SK-N-DZ (cell line): ENCODE data around the gene GPSM1.

ENCODE experiments used
- DNase-seq: peaks from one replicate; pipeline ENCODE4 v3.0.0-alpha.2; 2015; ENCODE audit warnings: low spot score

Gene GPSM1

GRCh38 chr9:136304981-136305380 lies 22.4 kb upstream of the GPSM1 start:
- no peak for DNase-seq

- DNase-seq = no peak
These were observed 21.5 kb upstream of the GPSM1 start for GRCh38 chr9:136305804-136306203.

DNA sequence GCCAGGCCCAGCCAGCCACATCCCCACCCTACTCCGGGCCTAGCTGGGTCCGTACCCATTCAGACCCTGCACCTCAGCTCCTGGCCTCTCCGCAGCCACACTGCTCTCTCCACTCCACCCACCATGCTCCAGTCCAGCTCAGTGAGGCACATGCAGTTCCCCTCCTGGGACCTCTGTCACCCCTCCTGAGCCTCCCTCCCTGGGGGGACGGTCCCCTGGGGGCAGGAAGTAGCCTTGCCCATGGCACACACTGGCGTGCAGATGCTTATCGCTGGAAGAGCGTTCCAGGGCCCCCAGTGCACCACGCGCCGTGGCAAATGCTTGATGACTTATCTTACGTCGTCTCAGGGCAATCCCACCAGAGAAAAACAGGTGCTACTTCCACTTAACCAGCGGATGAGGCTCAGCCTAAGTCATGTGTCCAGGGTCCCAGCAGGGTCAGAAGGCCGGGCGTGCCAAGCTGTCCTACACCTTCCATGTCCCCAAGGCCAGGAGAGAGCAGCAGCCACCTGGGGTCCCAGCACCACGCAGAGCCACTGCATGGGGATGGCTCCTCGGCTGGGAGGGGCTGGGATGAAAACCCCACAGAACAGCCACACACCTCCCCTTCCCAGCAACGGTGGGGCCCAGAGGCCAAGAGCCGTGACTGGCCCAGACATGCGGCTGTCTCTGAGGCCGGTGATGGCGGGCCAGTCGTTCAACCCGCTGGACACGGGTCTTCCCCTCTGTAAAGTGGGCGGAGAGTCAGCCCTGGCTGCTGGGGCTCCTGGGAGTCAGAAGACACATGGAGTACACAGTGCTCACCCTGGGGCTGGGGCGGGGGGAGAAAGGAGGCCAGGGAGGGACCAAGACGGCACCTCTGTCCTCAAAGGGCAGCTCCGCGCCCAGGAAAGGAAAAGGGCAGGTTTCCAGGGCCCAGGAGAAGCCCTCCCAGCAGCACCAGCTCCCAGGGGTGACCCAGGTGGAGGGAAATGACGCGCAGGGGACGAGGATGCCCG lies 20.8 kb upstream of the GPSM1 start:
- DNase-seq = no peak

DNA sequence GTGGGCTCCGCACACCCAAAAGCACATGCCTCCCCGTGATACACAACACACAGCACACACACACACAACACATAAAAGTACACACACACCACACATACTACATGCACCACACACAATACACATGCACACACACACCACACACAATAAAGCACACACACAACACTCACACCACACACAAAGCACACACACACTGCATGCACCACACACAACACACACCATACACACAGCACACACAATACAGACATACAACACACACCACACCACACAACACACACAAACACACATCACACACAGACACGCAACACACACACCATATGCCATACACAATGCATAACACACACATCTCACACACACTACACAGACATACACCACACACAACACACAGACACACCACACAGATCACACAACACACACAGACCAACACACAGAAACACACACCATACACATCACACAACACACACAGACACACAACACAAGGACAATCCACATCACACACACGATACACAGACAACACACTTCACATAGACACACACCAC lies 20.1 kb upstream of the GPSM1 start:
- DNase-seq = no peak

DNA sequence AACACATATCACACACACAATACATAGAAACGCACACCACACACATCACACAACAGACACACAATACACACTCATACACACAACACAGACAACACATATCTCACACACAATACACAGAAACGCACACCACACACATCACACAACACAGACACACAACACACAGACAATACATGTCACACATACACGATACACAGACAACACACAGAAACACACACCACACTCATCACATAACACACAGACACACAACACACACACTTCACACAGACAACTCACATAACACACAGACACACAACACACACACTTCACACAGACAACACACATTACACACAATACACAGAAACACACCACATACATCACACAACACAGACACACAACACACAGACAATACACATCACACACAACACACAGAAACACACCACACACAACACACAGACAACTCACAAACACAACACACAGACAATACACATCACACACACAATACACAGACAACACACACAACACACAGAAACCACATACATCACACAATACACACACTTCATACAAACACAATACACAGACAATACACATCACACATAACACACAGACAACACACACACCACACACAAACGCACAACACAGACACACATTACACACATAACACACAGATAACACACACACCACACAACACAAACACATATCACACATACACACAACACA lies 19.2 kb upstream of the GPSM1 start:
- DNase-seq = no peak

DNA sequence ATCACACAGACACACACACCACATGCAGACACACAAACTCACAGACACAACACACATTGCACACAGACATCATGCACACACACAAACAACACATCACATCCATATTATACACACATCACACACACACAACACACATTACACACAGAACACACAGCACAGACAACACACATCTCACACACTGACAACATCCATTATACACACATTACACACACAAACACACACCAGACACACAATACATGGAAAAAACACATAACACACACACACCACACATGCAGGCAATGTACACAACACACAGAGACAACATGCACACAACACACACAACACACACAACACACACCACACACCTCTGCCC lies 18.7 kb upstream of the GPSM1 start:
- no peak for DNase-seq

DNA sequence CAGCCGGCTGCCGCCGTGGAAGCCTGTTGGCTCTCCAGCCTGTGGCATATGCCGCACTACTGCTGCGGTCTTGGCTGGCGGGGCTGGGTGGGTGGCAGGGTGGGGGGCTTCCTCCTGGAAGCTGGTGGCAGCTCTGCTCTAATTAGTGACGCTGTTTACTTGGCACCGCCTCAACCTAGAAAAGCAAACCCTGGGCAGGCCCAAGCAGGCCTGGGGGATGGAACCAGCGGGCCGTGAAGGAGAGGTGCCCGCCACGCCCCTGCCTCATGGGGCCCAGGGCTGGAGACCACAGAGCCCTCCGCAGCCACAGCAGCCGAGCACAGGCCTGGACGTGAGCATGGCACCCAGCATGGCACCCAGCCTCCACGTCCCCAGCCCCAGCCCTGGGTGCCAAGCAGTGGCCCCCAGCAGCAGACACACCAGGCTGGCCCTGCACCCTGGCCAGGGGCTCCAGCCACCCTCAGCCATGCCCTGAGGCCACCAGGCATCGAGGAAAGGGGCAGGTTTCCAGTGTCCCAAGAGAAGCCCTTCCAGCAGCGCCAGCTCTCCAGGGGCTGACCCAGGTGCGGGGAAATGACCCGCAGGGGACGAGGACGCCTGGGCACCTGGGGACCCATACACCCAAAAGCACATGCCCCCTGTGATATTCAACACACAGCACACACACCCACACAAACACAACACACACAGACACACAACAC lies 18.1 kb upstream of the GPSM1 start:
- DNase-seq = no peak

DNA sequence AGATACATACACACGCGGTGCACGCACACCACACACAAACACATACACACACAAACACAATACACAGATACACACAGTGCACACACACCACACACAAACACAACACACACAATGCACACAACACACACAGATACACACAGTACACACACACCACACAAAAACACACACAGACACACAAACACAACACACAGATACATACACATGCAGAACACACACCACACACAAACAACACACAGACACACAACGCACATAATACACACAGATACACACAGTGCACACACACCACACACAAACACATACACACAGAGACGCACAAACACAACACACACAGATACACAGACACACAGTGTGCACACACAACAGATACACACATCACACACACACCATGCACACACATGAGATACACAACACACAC lies 17.5 kb upstream of the GPSM1 start:
- DNase-seq = no peak

GRCh38 chr9:136310273-136311030 lies 16.9 kb upstream of the GPSM1 start:
- no peak for DNase-seq

DNA sequence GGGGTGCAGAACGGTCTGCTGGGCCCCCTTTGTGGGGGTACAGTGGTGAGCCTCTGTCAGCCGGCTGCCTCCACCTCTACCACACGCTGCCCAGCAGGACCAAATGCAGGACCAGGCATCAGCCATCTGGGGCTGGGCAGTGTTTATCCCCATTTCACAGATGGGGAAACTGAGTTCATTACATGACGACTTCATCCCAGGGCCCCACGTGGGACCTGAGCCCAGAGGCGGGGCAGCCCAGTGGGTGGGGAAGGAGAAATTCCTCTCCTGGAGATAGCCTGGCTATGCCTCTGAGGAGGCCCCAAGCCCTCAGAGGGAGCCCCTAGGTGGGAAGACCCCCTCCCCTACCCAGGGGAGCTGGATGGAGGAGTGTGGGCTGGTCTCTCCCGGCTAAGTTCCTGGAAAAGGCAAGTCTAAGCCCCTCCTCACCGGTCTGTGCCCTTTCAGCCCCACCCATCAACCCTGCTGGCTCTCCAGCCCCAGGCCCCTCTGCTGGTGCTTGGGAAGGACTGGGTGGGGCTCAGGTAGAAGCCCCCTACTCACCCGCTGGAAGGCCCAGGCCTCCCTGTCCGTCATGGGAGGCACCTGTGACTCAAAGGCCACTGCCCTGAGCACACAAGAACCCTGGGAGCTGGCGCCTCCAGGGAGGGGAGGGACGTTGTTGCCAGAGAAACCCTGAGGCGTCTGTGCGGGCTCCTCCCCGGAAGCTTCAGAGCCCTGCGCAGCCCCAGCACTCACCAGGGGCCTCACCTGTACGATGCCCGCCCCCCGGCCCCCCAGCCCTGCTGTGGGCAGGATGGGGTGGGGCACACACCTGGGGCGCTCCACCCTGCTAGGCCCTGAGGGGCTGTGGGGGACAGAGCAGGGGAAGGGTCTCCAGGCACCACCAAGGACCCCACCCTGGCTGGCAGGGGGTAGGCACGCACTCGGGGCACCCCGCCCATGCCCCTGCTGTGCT lies 16.0 kb upstream of the GPSM1 start:
- DNase-seq = no peak

DNA sequence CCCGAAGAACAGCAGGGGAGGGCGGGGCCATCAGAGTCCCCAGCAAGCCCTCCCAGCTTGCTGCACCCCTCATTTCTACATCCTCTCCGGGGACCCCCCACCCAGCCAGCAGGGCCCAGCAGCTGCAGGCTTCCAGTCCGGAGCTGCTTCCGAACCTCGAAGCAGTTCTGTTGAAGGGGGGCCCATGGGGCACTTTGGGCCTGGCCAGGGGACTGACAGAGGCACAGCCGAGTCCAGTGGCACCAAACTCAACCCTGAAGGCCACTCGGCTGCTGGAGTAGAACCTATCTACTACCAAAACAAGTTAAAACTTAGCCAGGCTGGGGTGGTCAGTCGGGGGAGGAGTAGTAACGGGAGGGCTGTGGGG lies 15.3 kb upstream of the GPSM1 start:
- no peak for DNase-seq

DNA sequence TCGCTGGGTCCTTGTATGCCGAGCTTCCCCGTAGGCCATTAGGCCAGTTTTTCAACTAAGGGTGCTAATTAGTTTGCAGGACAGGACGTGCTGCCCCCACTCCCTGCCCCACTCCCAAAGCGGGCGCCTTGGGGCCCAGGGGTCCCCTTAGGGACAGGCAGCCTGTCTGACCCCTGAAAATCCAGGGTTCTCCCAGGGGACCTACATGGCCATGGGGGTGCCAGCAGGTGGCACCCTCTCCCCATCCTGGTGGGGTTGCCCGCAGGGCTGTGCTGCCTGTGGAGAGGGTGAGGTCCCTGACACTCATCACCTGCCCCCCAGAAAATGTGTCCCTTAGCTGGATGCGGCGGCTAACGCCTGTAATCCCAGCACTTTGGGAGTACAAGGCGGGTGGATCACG lies 14.9 kb upstream of the GPSM1 start:
- no peak for DNase-seq

GRCh38 chr9:136313111-136314055 lies 14.0 kb upstream of the GPSM1 start:
- no peak for DNase-seq

GRCh38 chr9:136314056-136314416 lies 13.3 kb upstream of the GPSM1 start:
- no peak for DNase-seq

DNA sequence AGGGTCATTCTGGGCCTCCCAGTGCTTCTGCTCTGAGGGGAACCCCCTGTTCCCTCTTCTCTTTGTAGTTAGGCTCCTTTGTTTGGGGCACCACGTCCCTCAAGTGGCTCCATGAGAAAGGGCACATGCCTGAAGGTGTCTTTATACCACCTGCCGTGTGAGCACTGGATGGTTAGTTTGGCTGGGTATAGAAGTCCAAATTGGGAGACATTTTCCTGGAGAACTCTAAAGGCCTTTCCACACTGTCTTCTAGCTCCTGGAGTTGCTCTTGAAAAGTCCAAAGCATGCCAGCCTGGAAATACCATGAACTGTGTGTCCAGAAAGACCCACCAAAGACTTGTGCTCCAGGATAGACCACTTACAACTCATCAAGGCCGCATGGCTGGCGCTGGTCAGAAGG lies 12.4 kb upstream of the GPSM1 start:
- DNase-seq = no peak

GRCh38 chr9:136316271-136316751 lies 11.0 kb upstream of the GPSM1 start:
- DNase-seq = no peak

DNA sequence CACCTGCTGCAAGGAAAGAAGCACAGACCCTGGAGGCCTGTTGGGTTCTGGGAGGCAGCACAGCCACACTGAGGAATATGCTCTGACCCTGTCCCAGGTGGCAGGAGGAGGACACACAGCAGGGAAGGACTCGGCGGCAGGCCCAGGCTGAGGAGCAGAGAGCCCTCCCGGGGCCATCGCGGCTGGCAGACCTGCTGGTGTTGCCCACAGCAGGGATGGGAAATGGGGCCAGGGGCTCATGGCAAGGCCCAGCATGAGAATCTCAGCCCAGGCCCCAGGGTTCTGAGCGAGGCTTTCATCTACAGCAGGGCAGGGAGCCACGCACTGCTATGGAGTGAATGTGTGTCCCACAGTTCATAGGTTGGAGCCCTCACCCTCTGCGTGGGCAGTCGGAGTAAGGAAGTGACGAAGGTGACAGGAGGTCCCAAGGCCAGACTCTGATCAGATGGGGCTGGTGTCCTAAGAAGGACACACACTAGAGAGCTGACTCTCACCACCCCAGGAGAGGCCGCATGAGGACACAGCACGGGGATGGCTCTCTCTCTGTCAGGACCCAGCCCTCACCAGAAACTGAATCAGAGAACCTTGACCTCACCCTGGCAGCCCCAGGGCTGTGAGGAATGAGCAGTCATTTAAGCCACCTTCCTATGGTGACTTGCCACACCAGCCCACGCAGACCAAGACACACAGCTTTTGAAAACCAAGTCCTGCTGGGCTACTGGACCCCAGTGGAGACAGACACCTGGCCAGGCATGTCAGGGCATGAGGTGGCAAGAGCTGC lies 10.3 kb upstream of the GPSM1 start:
- no peak for DNase-seq

DNA sequence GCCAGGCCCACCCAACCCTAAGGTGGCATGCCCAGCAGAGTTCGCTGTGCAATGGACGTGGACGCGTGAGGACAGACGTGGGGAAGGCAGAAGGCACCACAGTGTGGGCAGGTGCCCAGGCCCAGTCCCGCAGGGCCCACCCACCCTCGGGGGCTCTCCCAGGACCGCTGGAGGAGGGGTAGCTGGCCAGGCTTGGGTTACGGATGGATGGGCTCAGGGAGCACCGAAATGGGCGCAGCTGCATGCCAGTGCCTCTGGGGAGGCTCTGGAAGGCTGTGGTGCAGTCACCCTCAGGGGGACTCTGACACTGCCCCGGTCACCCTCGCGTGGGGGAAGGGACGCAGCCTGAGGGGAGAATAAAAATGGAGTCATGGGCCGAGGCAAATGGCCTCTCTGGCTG lies 9.6 kb upstream of the GPSM1 start:
- no peak for DNase-seq
